MM.1S (cell line): ENCODE data around the gene PHYH.

Experiments
- CTCF ChIP-seq: fragments of 300-600 bp; sonication (generic); IDR thresholded peaks from 2 replicates; pipeline ENCODE4 v1.5.1; 2016; ENCODE audit warnings: antibody characterized with exemption, low read length, mixed read lengths
- EZH2 ChIP-seq: fragments of 300-600 bp; sonication (generic); optimal IDR thresholded peaks from 2 replicates; pipeline ENCODE3; 2017; ENCODE audit warnings: low read depth, mild to moderate bottlenecking, antibody characterized with exemption, low read length, mixed read lengths

- peak; percentile 7; the same call in 1 of the 2 replicates for TF ChIP-seq CTCF
- TF ChIP-seq EZH2, result no peak
Observed at GRCh38 chr10:13272164-13272571, 27.7 kb downstream of the PHYH start.
